Measurements from ENCODE around the gene NTRK1. TPM values are rescaled to one million over a fixed set of nuclear protein-coding genes. Genes with fewer than 3 reads are reported as not detected.

Gene NTRK1
- total RNA-seq, 1 donor from 2014 or later = 0.23 TPM

DNA sequence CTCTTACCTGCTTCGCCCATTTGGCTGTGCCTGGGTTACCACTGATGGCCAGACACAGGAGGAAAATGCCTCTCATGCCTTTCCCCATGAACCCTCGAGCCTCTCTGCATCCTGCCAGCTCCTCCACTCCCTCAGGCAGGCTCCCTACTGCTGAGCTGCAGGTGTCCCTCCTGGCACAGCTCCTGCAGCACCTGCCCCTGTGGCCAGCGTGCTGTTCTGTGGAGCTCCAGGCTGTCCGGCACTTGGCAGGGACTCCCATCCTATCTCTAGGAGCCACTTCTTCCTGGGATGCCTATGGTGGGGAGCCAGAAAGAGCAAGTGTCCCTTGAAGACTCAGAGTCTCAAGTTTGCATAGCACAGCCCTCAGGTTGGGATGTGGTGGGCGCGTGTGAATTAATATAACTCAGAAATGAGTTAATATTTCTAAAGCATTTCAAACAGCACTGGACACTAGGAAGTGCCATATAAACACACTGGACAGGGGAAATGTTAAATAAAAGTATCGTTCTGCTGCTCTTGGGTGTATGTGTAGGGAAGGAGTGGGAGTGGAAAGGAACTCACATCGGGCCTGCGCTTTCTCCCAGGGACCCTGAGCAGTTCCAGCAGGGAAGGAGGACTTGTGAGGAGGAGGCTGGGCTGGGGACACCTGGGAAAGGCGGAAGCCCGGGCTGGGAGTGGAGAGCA lies 62.5 kb downstream of the NTRK1 start:
- peak overlapping the region; percentile 26 for H3K27ac Mint-ChIP-seq (ENCODE audit: unreplicated experiment)
- no peaks in the 10 kb centered on the region for H3K9me3 Mint-ChIP-seq (ENCODE audit: unreplicated experiment)
- H3K4me1 Mint-ChIP-seq (ENCODE audit: unreplicated experiment) = peaks cover 20% of the 10 kb centered on the region
- H3K36me3 Mint-ChIP-seq (ENCODE audit: low read depth, unreplicated experiment) = peaks cover 11% of the 10 kb centered on the region
- peak overlapping the region; percentile 85 for H3K4me3 Mint-ChIP-seq (ENCODE audit: unreplicated experiment)
- peaks cover 41% of the 10 kb centered on the region for H3K27me3 Mint-ChIP-seq (ENCODE audit: unreplicated experiment)
- TF ChIP-seq, protein P1, sequence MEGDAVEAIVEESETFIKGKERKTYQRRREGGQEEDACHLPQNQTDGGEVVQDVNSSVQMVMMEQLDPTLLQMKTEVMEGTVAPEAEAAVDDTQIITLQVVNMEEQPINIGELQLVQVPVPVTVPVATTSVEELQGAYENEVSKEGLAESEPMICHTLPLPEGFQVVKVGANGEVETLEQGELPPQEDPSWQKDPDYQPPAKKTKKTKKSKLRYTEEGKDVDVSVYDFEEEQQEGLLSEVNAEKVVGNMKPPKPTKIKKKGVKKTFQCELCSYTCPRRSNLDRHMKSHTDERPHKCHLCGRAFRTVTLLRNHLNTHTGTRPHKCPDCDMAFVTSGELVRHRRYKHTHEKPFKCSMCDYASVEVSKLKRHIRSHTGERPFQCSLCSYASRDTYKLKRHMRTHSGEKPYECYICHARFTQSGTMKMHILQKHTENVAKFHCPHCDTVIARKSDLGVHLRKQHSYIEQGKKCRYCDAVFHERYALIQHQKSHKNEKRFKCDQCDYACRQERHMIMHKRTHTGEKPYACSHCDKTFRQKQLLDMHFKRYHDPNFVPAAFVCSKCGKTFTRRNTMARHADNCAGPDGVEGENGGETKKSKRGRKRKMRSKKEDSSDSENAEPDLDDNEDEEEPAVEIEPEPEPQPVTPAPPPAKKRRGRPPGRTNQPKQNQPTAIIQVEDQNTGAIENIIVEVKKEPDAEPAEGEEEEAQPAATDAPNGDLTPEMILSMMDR (IDR thresholded peaks at IDR 0.05; ENCODE audit: unreplicated experiment) = no peak
- DNase-seq (ENCODE audit: low spot score) = no peak

DNA sequence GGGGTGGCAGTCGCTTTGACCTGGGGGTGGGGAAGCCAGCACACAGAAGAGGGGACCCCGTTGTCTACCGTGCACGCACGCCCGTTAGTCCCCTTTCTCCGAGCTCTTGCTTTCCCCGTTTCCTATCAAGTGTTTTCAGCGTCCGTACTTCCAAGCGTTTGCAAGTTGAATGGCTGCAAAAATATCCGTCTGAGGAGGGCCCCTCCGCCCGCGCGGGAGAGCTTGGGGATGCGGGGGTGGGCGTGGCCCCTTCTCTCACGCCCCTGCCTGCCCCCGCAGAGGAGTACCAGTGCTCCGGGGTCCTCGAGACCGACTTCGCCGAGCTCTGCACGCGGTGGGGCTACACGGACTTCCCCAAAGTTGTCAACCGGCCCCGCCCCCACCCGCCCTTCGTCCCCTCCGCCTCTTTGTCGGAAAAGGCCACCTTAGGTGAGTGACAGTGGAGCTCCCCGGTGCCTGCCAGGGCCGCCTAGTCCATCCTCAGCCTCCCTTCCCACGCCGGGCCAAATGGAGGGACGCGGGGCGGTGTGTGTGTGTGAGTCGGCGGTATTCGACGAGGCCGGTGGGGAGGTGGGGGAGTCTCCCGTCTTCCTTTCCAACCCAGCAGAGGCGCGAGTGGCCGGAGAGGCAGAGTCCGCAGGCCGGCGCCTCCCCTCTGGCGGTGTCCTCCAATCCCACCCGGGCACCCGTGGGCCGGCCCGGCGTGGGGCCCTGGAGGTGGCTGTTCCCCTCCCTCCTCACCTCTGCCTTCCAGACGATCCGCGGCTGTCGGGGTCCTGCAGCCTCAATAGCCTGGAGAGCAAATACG lies 63.2 kb downstream of the NTRK1 start:
- Mint-ChIP-seq H3K36me3 (ENCODE audit: low read depth, unreplicated experiment) (peaks cover 5% of the 10 kb centered on the region), H3K9me3 (ENCODE audit: unreplicated experiment) (no peaks in the 10 kb centered on the region), H3K4me1 (ENCODE audit: unreplicated experiment) (peaks cover 22% of the 10 kb centered on the region), H3K4me3 (ENCODE audit: unreplicated experiment) (peak overlapping the region; percentile 85), H3K27ac (ENCODE audit: unreplicated experiment) (no peak overlapping the region), H3K27me3 (ENCODE audit: unreplicated experiment) (peaks cover 47% of the 10 kb centered on the region)
- peak; percentile 32 for DNase-seq (ENCODE audit: low spot score)
- TF ChIP-seq, protein P1 (IDR thresholded peaks at IDR 0.05; ENCODE audit: unreplicated experiment) = no peak

DNA sequence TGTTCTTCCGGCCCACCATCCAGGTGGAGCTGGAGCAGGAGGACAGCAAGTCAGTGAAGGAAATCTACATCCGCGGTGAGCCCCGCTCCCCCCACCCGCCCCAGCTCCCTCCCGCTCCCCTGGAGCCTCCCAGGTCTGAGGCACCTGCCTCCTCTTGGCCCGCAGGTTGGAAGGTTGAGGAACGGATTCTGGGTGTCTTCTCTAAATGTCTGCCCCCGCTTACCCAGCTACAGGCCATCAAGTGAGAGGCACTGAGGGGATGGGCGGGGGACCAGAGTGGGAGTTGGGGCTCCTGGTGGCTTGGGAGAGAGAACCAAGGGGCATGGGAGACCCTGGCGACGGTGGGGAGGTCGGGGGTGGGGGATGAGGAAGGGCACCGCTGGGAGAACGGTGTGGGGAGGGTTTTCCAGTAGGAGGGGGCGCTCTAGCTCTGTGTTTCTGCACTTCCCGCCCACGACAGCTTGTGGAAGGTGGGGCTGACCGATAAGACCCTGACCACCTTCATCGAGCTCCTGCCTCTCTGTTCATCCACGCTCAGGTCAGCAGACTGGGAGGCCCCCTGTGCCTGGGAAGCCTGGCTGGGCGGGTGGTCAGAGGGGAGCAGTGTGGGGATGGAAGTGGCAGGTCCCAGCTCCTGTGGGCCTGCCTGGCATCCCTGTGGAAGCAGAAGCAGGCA lies 64.0 kb downstream of the NTRK1 start:
- Mint-ChIP-seq H3K4me1 (ENCODE audit: unreplicated experiment) (peaks cover 22% of the 10 kb centered on the region), H3K4me3 (ENCODE audit: unreplicated experiment) (no peak overlapping the region)

DNA sequence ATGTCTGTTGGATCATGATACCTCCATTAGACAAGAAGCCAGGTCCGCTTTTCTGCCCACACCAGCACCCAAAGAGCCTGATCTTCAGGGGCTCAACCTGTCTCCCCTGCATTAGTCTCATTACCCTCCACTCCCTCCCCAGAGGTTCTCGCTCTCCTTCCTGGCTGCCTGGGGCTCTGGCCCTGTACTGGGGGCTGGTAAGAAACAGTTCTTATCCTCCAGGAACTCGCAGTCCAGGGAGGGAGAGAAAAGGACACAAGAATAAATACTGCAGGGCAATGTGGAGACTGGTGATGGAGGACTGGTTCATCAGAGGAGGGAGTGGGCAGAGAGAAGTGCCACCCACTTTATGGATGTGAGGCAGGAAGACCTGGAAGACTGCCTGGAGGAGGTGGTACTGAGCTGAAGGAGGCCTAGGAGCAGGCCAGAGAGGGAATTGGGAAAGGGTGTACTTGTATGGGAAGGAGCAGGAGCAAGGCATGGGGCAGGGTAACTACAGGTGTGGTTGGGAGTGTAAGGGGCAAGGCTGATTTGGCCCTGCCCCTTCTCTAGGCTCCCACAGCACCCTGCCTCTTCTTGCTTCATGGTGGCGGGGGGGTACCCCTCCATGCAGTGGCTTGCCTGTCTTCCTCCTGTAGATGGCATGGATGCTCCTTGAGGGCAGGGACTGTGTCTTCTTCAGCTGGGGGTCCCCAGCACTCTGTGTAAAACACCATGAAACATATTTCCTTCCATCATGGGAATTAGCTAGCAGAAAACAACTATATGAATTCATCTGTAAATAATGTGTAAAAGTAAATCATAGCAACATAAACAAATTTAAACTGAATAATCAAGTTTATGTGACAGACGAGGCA lies 64.7 kb downstream of the NTRK1 start:
- DNase-seq (ENCODE audit: low spot score) = no peak
- Mint-ChIP-seq H3K27ac (ENCODE audit: unreplicated experiment) (no peak overlapping the region), H3K4me3 (ENCODE audit: unreplicated experiment) (peak overlapping the region; percentile 63), H3K36me3 (ENCODE audit: low read depth, unreplicated experiment) (peaks cover 5% of the 10 kb centered on the region), H3K27me3 (ENCODE audit: unreplicated experiment) (peaks cover 50% of the 10 kb centered on the region), H3K4me1 (ENCODE audit: unreplicated experiment) (peaks cover 22% of the 10 kb centered on the region), H3K9me3 (ENCODE audit: unreplicated experiment) (no peaks in the 10 kb centered on the region)
- TF ChIP-seq, protein P1 (IDR thresholded peaks at IDR 0.05; ENCODE audit: unreplicated experiment) = no peak

More for the DNA sequence above, 64.0 kb downstream of the NTRK1 start:
- peaks cover 47% of the 10 kb centered on the region for H3K27me3 Mint-ChIP-seq (ENCODE audit: unreplicated experiment)
- H3K36me3 Mint-ChIP-seq (ENCODE audit: low read depth, unreplicated experiment) = peaks cover 5% of the 10 kb centered on the region
- no peak for DNase-seq (ENCODE audit: low spot score)
- H3K9me3 Mint-ChIP-seq (ENCODE audit: unreplicated experiment) = no peaks in the 10 kb centered on the region
- TF ChIP-seq, protein P1 (IDR thresholded peaks at IDR 0.05; ENCODE audit: unreplicated experiment) = no peak
- H3K27ac Mint-ChIP-seq (ENCODE audit: unreplicated experiment) = no peak overlapping the region

Measured in endothelial cell (in vitro differentiated cells).